Measurements from ENCODE around the gene NRM.

DNA sequence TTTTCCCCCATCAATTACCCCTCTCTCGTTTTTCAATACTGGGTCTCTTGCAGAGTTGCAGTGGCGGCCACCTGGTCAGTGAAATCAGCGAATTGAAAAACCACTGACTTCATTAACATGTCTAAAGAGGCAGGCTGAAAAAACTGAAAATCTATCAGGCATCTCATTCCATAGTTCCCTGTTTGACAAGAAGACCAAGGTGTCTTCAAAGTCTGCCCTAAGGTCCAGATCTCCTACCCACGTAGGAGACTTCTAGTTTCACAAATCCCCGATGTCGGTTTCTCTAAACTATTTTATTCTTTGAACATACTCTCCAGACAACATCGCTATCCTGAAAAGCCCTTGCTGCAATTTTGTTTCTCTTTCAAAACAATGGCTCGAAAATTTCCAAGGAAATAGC is 28.6 kb upstream of the NRM start:
- TF ChIP-seq, protein P1, sequence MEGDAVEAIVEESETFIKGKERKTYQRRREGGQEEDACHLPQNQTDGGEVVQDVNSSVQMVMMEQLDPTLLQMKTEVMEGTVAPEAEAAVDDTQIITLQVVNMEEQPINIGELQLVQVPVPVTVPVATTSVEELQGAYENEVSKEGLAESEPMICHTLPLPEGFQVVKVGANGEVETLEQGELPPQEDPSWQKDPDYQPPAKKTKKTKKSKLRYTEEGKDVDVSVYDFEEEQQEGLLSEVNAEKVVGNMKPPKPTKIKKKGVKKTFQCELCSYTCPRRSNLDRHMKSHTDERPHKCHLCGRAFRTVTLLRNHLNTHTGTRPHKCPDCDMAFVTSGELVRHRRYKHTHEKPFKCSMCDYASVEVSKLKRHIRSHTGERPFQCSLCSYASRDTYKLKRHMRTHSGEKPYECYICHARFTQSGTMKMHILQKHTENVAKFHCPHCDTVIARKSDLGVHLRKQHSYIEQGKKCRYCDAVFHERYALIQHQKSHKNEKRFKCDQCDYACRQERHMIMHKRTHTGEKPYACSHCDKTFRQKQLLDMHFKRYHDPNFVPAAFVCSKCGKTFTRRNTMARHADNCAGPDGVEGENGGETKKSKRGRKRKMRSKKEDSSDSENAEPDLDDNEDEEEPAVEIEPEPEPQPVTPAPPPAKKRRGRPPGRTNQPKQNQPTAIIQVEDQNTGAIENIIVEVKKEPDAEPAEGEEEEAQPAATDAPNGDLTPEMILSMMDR (IDR thresholded peaks at IDR 0.05; ENCODE audit: insufficient read depth, low read depth, low read length): no peak
- no peak for TF ChIP-seq EZH2 (IDR thresholded peaks at IDR 0.05; ENCODE audit: insufficient read depth, low read length)
